HCT116 (cell line): Measurements from ENCODE around the gene GABPA.

Experiments used
- CBX3 ChIP-seq: IDR thresholded peaks from 2 replicates; pipeline ENCODE4 v1.6.1; 2012; ENCODE audit warnings: low read depth
- POLR2A ChIP-seq: IDR thresholded peaks from 2 replicates; pipeline ENCODE4 v1.7.0; 2011; ENCODE audit warnings: borderline replicate concordance; ENCODE audit not compliant: insufficient read depth, insufficient read length; ENCODE audit errors: extremely low read depth
- SP1 ChIP-seq: IDR thresholded peaks from 2 replicates; pipeline ENCODE4 v1.6.1; 2012; ENCODE audit warnings: low read depth
- YY1 ChIP-seq: IDR thresholded peaks from 2 replicates; pipeline ENCODE4 v1.6.1; 2011; ENCODE audit warnings: low read length, low read depth, moderate library complexity, mild to moderate bottlenecking; ENCODE audit not compliant: insufficient replicate concordance; ENCODE audit errors: extremely low read depth
- TF ChIP-seq, protein P1 (sequence below): IDR thresholded peaks from 2 replicates; pipeline ENCODE4 v1.6.1; 2012
- TF ChIP-seq, protein P2 (sequence below), 3 experiments: fragments of 200-600 bp in 1 of 3; sonication (generic) in 1 of 3; IDR thresholded peaks in 2 of 3; conservative IDR thresholded peaks in 1 of 3; 2 replicates each; pipeline ENCODE4 v1.5.1; 2012 to 2017; ENCODE audit warnings: low read depth in 2 of 3, low read length in 2 of 3, antibody characterized with exemption in 1 of 3, borderline replicate concordance in 1 of 3, control low read depth in 1 of 3, mild to moderate bottlenecking in 1 of 3, mixed read lengths in 1 of 3, mixed run types in 1 of 3, moderate library complexity in 1 of 3; ENCODE audit not compliant: insufficient read depth in 1 of 3

DNA sequence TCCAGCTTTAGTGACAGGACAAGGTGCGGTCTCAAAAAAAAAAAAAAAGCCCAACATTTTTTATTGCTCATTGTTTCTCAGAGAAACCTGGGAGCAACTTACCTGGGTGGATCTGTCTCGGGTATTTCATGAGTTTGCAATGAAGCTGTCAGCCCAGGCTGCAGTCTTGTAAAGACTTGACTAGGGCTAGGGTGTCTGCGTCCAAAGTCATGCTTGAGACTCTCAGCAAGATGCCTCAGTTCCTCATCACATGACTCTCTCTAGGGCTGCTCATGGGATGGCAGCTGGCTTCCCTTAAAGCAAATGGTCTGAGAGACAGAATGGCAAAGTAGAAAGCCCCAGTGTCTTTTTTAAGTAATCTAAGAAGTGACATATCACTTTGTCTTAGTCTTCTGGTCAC, 8.1 kb downstream of the GABPA start:
- TF ChIP-seq, protein P1, sequence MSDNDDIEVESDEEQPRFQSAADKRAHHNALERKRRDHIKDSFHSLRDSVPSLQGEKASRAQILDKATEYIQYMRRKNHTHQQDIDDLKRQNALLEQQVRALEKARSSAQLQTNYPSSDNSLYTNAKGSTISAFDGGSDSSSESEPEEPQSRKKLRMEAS, result no peak
- TF ChIP-seq, protein P2, sequence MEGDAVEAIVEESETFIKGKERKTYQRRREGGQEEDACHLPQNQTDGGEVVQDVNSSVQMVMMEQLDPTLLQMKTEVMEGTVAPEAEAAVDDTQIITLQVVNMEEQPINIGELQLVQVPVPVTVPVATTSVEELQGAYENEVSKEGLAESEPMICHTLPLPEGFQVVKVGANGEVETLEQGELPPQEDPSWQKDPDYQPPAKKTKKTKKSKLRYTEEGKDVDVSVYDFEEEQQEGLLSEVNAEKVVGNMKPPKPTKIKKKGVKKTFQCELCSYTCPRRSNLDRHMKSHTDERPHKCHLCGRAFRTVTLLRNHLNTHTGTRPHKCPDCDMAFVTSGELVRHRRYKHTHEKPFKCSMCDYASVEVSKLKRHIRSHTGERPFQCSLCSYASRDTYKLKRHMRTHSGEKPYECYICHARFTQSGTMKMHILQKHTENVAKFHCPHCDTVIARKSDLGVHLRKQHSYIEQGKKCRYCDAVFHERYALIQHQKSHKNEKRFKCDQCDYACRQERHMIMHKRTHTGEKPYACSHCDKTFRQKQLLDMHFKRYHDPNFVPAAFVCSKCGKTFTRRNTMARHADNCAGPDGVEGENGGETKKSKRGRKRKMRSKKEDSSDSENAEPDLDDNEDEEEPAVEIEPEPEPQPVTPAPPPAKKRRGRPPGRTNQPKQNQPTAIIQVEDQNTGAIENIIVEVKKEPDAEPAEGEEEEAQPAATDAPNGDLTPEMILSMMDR (IDR thresholded peaks at IDR 0.05 in 2 of 3, conservative IDR thresholded peaks at IDR 0.05 in 1 of 3; ENCODE audit: borderline replicate concordance in 1 of 3, insufficient read depth in 1 of 3, low read depth in 2 of 3, low read length in 2 of 3), result no peak
- TF ChIP-seq POLR2A (no peak), YY1 (no peak), CBX3 (no peak), SP1 (no peak)
